NOMO-1 treated with DMSO at 0.1 percent for 48 hours (cell line): ENCODE data around the gene RAC3.

Experiments used
- DNase-seq: peaks from one replicate; lab custom pipeline; 2025; ENCODE audit not compliant: unreplicated experiment; lab: John Stamatoyannopoulos, UW

The RAC3 gene

GRCh38 chr17:82031303-82031884, at the start of gene RAC3:
TSS of gene RAC3 (plus strand) at chr17:82031678. CDS start at chr17:82031762, 84 bp downstream.
- no peak for DNase-seq

GRCh38 chr17:81983011-81983638, 48.4 kb upstream of the RAC3 start:
- DNase-seq = no peak

GRCh38 chr17:81983639-81984373, 47.7 kb upstream of the RAC3 start:
- DNase-seq = no peak

GRCh38 chr17:81984773-81985410, 46.6 kb upstream of the RAC3 start:
- no peak for DNase-seq

GRCh38 chr17:81986606-81987005, 44.9 kb upstream of the RAC3 start:
- no peak for DNase-seq

- no peak for DNase-seq
Observed at GRCh38 chr17:81987161-81987770, 44.2 kb upstream of the RAC3 start.

- no peak for DNase-seq
Observed at GRCh38 chr17:81990836-81991683, 40.4 kb upstream of the RAC3 start.

- DNase-seq = no peak
Observed at GRCh38 chr17:81991684-81992305, 39.7 kb upstream of the RAC3 start.

GRCh38 chr17:81992306-81993102, 39.0 kb upstream of the RAC3 start:
- DNase-seq = no peak

GRCh38 chr17:81993729-81994592, 37.5 kb upstream of the RAC3 start:
- DNase-seq = no peak

GRCh38 chr17:81994593-81995462, 36.6 kb upstream of the RAC3 start:
- no peak for DNase-seq

- no peak for DNase-seq
Observed at GRCh38 chr17:81995463-81996231, 35.8 kb upstream of the RAC3 start.

GRCh38 chr17:81996232-81996756, 35.2 kb upstream of the RAC3 start:
- DNase-seq = no peak

- DNase-seq = no peak
Observed at GRCh38 chr17:81996757-81997441, 34.6 kb upstream of the RAC3 start.

- no peak for DNase-seq
Observed at GRCh38 chr17:81998212-81998611, 33.3 kb upstream of the RAC3 start.
